GM21360 (cell line): ENCODE measurements around the gene FSTL5.

Experiments used
- ATAC-seq: cut with Tn5 transposase; IDR thresholded peaks from one replicate; pipeline ENCODE4 v1.9.1; 2021; ENCODE audit warnings: mild to moderate bottlenecking, moderate library complexity; ENCODE audit not compliant: unreplicated experiment

Gene FSTL5

DNA sequence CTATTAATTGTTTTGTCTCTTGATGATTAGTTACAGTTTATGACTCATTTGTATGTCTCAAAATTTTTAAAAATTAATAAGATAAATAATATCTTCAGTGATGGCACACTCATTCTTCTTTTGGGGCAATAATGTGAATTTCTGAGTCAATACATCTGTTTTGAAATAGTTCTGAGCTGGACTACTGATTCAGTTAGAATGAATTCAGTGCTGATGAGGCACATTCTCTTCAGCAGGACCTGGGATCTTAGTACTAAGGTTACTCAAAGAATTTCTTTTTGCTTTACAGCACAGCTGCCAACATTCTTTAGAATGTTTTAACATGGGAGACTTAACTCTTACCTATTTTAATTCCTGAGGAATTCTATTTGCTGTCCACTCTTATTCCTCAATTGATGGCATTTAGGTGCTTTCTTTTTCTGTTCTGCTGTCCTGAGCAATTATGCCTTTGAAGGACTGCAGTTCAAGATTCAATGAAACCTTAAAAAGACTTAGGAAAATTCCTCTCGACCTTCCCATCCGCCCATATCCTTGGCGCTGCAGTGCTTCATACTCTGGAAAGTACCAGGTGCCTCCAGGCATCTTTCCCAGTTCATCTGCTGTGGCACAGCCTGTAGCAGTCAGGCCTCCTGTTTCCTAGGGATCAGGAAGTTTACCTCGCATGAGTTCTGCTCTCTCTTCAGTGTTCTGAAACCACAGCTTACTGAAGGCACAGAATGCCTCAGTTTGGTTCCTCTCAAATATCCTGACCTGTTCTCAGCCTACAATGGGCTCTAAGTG, 213.7 kb downstream of the FSTL5 start:
- no peak for ATAC-seq

DNA sequence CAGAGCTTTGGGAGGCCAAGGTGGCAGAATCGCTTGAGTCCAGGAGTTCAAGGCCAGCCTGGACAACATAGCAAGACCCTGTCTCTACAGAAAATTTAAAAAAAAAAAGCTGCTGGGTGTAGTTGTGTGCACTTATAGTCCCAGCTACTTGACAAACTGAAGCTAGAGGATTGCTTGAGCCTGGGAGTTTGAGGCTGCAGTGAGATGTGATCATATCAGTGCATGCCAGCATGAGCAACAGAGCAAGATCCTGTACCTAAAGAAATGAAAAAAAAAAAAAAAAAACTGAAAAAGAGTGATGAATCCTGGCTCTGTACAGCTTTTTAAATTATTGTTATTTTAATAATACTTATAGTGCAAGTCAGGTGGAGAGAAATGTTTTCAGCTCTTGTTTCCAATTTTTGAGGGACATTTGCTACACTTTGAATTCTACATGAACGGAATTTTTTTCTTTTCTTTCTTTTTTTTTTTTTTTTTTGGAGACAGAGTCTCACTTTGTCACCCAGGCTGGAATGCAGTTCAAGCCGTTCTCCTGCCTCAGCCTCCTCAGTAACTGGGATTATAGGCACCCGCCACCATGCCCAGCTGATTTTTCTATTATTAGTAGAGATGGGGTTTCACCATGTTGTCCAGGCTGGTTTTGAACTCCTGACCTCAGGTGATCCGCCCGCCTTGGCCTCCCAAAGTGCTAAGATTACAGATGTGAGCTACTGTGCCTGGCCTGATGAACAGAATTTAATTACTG, 215.6 kb downstream of the FSTL5 start:
- no peak for ATAC-seq

DNA sequence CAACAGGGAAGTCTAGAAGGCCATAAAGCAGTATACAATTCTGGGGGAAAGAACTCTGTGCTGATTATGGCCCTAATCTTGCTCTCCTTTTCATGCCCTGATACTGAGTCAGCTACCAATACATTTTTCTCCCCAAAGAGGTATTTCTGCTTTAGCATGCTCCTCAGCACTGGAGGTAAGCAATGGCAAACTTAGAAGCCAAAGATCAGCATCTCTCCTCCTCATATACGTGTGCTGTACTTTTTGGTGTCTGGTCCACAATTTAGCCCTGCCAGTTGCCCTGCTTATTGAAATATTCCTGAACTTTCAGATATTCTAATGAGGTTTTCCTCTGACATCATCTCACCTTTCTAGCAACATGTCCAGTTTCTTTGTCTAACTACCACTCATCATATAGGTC, 226.2 kb downstream of the FSTL5 start:
- ATAC-seq: no peak

DNA sequence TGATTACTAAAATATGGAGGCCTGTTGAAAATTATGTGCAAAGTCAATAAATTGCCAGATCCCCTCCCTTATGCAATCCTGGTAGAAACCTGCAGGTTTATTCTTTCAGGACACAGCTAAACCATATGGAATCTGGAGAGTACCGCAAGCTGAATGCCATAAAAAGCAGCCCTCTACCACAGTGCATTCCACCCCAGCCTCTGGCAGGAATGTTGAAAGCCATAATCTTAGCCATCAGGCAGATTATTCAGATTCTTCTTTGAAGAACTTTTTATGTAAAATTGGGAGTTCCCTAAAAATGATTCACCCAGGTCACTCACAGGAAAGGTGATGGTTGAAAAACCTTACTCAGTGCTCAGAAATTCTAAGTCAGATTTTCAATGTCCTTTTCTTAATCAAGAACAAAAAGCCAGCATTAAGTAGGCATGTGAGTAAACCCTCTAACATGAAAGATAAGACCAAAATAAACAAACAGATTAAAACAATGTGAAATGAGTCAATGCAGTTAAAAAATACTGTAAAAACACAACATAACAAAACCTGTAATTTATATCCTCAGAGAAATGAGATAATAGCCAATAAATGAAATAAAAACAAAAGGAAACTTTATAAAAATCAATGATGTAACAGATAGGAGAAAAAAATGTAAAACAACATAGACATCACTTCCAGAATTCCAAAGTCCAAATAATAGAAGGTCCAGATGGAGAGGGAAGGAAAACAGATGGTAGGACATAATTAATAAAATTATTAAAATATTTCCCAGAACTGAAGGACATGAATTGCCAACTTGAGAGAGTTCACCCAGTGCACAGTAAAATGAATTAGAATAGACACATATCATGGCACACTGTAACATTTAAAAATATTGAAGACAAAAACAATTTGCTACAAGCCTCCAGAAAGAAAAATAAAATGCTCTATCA, 226.9 kb downstream of the FSTL5 start:
- no peak for ATAC-seq

DNA sequence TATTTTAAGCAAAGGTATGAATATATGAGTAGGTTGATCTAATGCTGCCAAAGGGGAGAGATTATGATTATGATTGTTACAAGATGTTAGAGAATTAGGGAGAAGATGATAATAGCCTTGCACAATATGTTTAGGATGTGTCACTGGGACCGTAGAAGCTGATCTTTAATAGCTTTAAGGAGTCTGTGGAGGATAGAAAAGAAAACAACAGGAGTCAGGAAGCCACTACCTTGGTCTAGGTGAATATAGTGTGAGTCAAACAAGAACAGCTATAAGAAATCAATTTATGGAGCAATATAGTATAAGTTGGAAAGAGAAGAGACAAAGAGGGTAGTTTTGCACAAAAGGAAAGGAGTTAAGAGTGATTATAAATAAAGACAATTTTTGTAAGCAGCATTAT, 232.7 kb downstream of the FSTL5 start:
- ATAC-seq: no peak

DNA sequence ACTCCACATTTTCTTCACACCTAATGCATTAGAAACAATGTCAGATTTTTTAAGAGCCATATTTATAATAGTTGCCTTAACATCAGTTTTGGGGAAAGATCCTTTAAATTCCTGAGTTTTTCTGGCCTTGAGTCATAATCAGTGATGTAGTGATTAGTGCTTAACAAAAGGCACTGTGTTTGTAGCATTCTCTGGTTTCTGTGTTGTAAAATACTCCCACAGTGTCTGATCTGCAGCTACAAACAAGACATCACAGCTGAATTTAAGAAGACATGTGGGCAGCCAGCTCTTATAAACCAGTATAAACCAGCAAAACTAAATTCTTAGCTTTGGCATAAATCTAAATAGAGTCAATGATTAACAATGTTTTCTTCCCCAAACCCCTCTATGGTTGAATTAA, 233.8 kb downstream of the FSTL5 start:
- no peak for ATAC-seq

DNA sequence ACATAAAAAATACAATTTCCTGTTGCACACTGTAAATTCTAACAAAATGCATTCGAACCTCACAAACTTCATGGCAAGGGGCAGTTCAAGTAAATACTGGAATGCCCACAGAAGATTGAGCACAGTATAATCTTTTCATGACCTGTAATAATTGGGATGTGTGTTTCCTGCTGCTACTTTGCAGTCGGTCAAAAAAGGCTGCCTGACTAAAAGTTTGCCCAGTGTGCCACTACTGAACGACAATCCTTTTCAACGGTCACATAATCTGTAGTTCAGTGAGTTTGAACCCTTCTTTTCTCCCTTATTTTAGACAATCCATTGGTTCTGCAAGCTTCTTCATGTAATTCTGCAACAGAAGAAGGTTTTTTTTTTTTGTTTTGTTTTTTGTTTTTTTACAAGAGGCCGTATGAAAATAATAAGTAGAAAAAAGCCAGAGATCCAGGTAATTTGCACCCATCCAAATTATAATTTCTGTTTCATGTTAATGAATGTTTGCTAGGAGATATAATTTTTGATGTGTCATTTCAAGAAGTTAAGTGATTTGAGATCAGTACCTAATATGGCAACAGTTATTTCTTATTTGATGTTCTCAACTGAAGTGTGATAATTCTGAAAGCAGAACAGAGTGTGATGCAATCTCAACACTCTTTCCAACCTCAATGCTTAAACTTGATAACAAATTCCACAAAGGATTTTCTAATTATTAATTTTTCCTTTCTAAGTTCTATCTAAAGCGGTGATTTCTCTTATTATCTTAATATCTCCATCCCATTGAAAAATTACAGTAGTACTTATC, 237.6 kb downstream of the FSTL5 start:
- ATAC-seq: no peak

DNA sequence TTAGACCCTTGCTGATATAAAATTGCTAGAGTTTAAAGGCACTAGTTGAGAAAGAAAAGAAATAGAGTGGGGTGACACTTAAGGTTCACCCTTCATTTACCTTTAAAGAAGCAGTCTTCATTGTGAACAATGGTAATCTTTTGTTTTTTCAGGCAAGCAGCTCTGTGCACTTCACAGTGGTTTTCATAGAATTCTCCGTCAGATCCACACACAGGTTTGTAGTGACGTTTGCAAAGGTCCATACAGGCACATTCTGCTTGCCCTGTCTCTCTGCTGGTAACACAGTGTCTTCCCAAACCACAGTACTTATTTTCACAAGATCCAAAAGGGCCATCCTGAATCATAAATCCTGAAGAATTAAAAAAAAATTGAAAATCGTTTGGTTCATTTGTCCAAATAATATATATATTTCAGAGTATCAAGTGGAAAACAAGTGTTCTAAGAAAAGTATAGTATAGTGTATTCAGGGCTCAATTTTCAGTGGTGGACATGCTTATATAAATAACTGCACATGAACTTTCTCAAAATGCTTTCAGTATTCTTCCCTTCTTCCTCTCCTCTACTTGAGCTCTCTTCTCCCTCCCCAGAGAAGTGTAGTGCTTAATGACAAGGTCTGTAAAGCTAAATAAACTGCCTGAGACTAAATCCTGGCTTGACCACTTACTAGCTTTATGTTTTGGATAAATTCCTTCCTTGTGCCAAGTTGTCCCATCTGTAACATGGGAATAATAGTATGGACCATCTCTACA, 243.3 kb downstream of the FSTL5 start:
- ATAC-seq: no peak

DNA sequence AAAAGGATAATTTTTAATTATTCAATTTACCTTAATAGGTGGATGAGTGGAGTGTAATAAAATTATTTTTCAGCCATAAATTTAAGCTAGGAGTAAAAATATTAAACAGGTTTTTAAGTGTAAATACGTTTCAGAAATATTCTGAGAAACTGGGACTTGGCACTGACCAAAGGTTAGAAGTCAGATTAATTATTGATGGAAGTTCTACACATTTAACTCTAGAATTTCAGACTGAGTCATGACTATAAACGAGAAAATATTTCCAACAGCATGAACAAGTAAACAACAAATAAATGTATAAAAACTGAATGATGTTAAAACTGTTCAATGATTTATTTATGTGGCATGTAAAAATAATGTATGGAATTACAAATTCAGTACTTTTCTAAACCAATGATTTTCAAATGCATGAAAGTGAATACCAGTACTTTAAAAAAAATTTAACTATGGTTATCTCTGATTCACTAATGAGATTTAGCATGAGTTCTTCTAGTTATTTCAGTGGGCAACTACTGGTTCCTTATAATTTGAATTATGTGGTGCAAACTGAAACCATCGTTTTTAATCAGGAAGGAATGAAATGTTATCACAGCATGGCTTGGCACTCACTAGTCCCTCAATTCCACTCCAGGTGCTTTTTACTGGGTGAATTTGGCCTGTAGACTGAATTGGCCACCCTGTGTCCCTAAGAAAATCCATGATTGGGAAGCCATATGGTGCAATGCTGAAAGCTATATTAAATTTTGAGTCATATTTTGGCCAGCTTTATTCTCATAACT, 244.2 kb downstream of the FSTL5 start:
- no peak for ATAC-seq

DNA sequence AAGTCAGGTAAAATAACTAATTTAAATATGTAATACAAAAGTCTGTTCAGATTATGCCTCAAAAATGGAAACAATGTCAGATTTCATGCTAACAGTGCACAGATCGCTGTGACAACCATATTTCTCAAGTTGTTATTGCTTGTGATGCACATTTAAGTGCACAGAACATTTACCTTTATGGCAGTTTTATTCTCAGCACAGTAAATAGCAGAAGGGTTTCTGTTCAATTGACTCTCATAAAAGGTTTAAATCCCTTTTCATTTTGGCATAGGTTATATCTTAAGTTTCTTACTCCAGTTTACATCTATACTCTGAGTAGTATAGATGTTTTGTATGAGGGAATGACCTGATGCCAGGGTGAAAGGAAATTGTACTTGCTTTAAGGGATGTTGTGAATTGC, 247.8 kb downstream of the FSTL5 start:
- no peak for ATAC-seq

DNA sequence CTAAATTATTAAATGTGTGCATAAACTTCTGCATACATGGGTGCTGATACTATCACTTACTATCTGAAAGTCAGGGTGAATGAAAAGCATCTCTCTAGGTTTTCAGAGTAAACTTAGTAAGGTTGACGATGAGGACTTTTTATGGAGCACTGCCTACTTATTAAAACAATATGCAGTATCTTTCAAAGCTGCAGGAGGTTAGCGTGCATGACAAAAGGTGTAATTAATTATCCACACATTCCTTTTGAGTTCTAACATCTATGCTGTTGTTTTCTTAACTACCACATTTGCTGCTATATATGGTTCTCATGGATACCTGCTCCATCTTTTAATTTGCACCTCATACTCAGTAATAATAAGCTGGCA, 256.2 kb downstream of the FSTL5 start:
- ATAC-seq: no peak

DNA sequence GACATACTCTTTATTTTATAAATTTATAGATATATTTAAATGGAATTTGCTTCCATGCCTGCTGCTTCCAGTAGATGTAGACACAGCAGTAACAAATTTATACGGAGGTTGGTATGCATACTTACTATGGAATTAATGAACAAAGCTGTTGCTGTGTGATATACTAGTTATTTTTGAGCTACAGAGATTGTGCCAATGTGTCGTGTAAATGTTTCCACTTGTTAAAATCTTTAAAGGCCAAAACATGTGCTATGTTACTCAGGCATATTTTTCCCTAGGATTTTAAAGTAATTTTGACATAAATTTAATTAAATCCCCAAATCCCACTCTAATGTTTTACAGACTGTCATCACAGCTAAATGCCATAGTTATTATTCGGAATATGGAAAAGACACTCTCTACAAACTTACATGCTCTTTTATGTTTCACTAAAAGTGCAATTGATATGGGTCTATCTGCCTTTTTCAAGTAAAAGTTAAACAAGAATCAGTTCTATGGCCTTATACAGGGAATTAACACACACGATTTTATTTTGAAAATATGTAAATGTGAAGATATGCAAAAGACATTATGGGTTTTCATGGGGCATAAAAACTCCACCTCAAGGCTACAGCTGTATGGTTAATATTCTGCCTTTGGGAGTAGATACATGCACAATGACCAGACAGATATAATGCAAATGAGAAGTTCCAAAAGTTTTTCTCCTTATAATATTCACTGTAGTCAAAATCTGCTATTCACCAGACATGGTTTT, 256.8 kb downstream of the FSTL5 start:
- no peak for ATAC-seq

DNA sequence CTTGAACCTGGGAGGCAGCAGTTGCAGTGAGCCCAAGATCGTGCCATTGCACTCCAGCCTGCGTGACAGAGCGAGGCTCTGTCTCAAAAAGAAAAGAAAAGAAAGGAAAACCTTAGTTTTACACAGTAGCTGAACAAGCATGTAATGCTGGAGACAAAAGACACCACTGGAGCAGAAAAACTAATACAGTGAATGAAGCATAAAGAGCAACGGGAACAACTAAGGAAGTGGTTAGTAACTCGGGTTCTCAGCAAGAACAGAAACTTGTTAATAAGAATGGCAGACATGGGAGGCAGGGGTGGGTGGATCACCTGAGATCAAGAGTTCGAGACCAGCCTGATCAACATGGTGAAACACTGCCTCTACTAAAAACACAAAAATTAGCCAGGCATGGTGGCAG, 263.7 kb downstream of the FSTL5 start:
- ATAC-seq: no peak

DNA sequence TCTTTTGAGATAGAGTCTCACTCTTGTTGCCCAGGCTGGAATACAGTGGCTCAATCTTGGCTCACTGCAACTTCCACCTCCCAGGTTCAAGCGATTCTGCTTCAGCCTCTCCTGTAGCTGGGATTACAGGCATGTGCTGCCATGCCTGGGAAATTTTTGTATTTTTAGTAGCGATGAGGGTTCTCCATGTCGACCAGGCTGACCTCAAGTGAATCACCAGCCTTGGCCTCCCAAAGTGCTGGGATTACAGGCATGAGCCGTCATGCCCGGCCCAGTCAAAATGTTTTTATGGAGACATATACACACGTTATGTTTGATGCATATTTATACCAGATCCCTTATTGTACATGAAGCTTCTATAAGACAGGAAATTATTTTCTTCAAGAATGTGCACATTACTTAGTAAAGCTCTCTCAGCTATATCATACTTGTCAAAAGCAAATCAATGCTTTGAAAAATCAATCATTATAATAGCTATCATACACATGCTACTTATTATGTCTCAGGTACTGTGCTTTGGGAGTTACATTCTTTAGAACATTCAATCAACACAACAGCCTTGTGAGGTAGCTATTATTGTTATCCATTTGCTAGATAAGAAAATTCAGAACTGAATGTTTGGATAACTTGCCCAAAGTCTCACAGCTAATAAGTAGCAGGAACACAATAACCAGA, 269.2 kb downstream of the FSTL5 start:
- no peak for ATAC-seq

DNA sequence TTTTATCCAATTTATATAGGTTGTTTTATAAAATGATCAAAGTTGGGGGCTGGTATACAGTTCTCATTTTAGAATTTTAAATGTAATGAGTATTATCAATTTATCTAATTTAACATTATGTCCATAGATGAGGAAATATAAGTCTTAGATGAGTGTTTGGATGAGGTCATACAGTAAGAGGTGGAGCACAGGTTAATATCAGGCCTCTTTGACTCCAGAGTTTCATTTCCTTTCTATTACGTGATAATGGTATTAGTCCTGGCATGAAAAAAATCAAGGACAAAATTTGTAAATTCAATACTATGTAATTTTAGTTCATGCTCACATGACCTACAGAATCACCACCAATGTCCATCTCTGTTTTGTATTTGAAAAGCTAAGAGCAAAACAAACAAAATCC, 269.8 kb downstream of the FSTL5 start:
- ATAC-seq: no peak

DNA sequence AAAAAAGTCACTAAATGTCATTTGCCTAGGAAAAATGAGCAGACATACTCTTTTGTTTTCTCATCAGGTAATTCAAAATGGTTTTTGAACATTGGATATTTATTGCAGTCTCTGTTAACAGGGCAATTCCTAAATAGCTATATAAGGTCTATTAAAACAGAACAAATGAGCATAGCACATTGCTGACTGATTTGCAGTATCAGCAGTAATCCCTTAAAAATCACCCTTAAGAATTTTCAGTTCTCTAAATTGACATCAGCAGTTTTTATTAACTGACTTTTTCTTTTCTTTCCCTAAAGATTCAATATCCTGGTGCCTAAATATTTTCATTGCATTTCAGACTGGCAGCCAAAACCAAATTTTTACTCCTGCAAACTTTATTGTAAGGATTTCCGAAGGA, 270.2 kb downstream of the FSTL5 start:
- no peak for ATAC-seq

DNA sequence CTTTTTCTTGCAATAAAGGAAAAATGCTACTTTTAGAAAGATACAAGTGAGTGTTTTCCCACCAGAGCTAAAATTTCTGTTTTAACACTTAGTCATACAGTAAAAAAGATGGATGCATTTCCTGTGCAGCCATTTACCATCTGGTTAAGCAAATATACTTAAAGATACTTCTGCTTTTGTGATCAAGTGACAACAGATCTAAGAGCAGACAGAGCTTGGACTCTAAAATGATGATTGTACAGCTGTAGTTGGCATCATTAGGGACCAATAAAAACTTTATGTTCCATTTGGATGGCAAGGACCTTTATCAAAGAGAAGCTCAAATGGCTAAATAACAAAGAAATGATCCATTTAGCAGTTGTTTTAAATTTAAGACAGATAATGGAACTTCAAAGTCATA, 270.8 kb downstream of the FSTL5 start:
- ATAC-seq: no peak

DNA sequence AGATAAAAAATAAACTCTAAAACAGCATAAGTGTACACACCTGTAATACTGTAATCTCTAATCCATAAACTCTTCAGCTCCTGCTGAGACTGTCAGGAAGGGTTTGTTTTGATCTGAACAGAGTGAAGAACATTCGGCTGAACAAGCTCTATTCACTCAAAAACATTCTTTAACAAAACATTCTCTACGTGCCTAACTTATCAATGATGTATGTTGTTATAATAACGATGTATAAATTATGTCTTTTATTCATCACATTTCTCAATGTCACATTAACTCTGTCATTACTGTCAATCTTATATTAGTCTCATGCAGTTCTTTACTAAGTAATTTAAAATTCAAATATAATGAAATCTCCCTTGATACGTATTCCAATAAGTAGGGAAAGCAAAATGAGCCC, 280.6 kb downstream of the FSTL5 start:
- ATAC-seq: no peak
